HCT116 (cell line): ENCODE data around the gene FARP1. TPM values are rescaled to one million over a fixed set of nuclear protein-coding genes. Genes with fewer than 3 reads are reported as not detected.

Experiments used
- ATAC-seq: fragments of 200-7000 bp; cut with Tn5 transposase; 2 replicates; pipeline ENCODE4 v1.9.1; 2020; ENCODE audit warnings: mild to moderate bottlenecking, moderate library complexity
- BruUV-seq: library from RNA; stranded (reverse); fragments of 400-500 nt; replicated peaks from 2 replicates; lab custom pipeline; 2021; lab: Mats Ljungman, UMichigan
- CTCF ChIA-PET: fragments of 300-600 bp; sonication (Branson Sonifier 250); formaldehyde crosslinking; loops from one replicate; lab custom pipeline; 2021; ENCODE audit warnings: antibody characterized with exemption; lab: Charles Lee
- POLR2A ChIA-PET: fragments of 300-600, 350-600 bp; sonication (Branson Sonifier 250); formaldehyde crosslinking; loops from one replicate; lab custom pipeline; 2021; ENCODE audit warnings: antibody characterized with exemption; lab: Charles Lee
- RAD21 ChIA-PET, 2 experiments: fragments of 300-600 bp; sonication (Branson Sonifier 250); formaldehyde crosslinking; loops; one replicate each; lab custom pipeline; 2023; ENCODE audit warnings: low total read pairs in 2 of 2; ENCODE audit not compliant: uncharacterized antibody in 2 of 2, unreplicated experiment in 2 of 2, low non-redundant PET in 1 of 2; lab: Charles Lee
- DNase-seq: peaks from one replicate; pipeline ENCODE4 v3.0.0-alpha.2; 2010; ENCODE audit warnings: low read depth, low spot score
- H2AFZ ChIP-seq: fragments of 200-600 bp; shearing (Covaris generic), sonication (generic); 2 replicates; pipeline ENCODE4 v1.6.1; 2017; ENCODE audit warnings: low read depth, mixed run types, mixed read lengths, antibody characterized with exemption, low read length; ENCODE audit not compliant: poor library complexity, severe bottlenecking
- H3K27ac ChIP-seq: 2 replicates; pipeline ENCODE4 v1.5.1; 2012; ENCODE audit warnings: low read depth, low read length
- H3K27me3 ChIP-seq: fragments of 200-600 bp; sonication (generic); 2 replicates; pipeline ENCODE4 v1.6.1; 2016; ENCODE audit warnings: mixed run types, low read length, mixed read lengths; ENCODE audit not compliant: insufficient read depth
- H3K36me3 ChIP-seq, 2 experiments: fragments of 200-500 bp in 1 of 2; fragments of 200-600 bp in 1 of 2; sonication (Bioruptor generic) in 1 of 2; sonication (generic) in 1 of 2; 2 replicates each; pipeline versions ENCODE4 v1.5.1 to v1.6.1; 2014 to 2016; ENCODE audit warnings: low read length in 2 of 2, inconsistent platforms in 1 of 2, mixed read lengths in 1 of 2, mixed run types in 1 of 2; ENCODE audit not compliant: insufficient read depth in 2 of 2, control insufficient read depth in 1 of 2
- H3K4me1 ChIP-seq, 2 experiments: fragments of 200-600 bp in 1 of 2; sonication (generic) in 1 of 2; 2 replicates each; pipeline versions ENCODE4 v1.5.1 to v1.6.1; 2012 to 2017; ENCODE audit warnings: low read length in 2 of 2, inconsistent platforms in 1 of 2, mild to moderate bottlenecking in 1 of 2, mixed read lengths in 1 of 2, mixed run types in 1 of 2, moderate library complexity in 1 of 2; ENCODE audit not compliant: insufficient read depth in 2 of 2, control insufficient read depth in 1 of 2
- H3K4me2 ChIP-seq: fragments of 200-600 bp; sonication (generic); 2 replicates; pipeline ENCODE4 v1.6.1; 2017; ENCODE audit warnings: mixed run types, low read length, mixed read lengths
- H3K4me3 ChIP-seq, 2 experiments: fragments of 200-600 bp in 1 of 2; sonication (generic) in 1 of 2; replicated peaks in 1 of 2; 2 replicates each; pipeline ENCODE4 v1.5.1; 2011 to 2016; ENCODE audit warnings: low read length in 2 of 2, control low read depth in 1 of 2, low read depth in 1 of 2, mild to moderate bottlenecking in 1 of 2, mixed read lengths in 1 of 2, mixed run types in 1 of 2
- H3K79me2 ChIP-seq: fragments of 200-600 bp; sonication (generic); 2 replicates; pipeline ENCODE4 v1.6.1; 2017; ENCODE audit warnings: mild to moderate bottlenecking, mixed run types, low read length, moderate library complexity, mixed read lengths; ENCODE audit not compliant: insufficient read depth
- H3K9ac ChIP-seq: fragments of 200-600 bp; sonication (generic); 2 replicates; pipeline ENCODE4 v1.6.1; 2016; ENCODE audit warnings: low read length, mixed read lengths
- H3K9me2 ChIP-seq: fragments of 200-600 bp; sonication (generic), shearing (Covaris generic); 2 replicates; pipeline ENCODE4 v1.6.1; 2017; ENCODE audit warnings: mixed run types, mild to moderate bottlenecking, moderate library complexity; ENCODE audit not compliant: insufficient read depth
- H3K9me3 ChIP-seq, 2 experiments: fragments of 200-500 bp in 1 of 2; fragments of 200-600 bp in 1 of 2; sonication (Bioruptor generic) in 1 of 2; sonication (generic) in 1 of 2; 2 replicates each; pipeline ENCODE4 v1.6.1; 2014 to 2017; ENCODE audit warnings: low read length in 2 of 2, mixed read lengths in 2 of 2, inconsistent platforms in 1 of 2, low read depth in 1 of 2, mild to moderate bottlenecking in 1 of 2, mixed run types in 1 of 2, moderate library complexity in 1 of 2; ENCODE audit not compliant: control insufficient read depth in 1 of 2, insufficient read depth in 1 of 2
- H4K20me1 ChIP-seq: fragments of 200-600 bp; sonication (generic), shearing (Covaris generic); 2 replicates; pipeline ENCODE4 v1.6.1; 2017; ENCODE audit warnings: mixed run types, mild to moderate bottlenecking, moderate library complexity; ENCODE audit not compliant: insufficient read depth
- ATF3 ChIP-seq: IDR thresholded peaks from 2 replicates; pipeline ENCODE4 v1.6.1; 2012
- CEBPB ChIP-seq: IDR thresholded peaks from 2 replicates; pipeline ENCODE4 v1.6.1; 2012; ENCODE audit warnings: low read depth
- CTCF ChIP-seq, 3 experiments: fragments of 200-600 bp in 1 of 3; sonication (generic) in 1 of 3; IDR thresholded peaks in 2 of 3; conservative IDR thresholded peaks in 1 of 3; 2 replicates each; pipeline ENCODE4 v1.5.1; 2012 to 2017; ENCODE audit warnings: low read depth in 2 of 3, low read length in 2 of 3, antibody characterized with exemption in 1 of 3, borderline replicate concordance in 1 of 3, control low read depth in 1 of 3, mild to moderate bottlenecking in 1 of 3, mixed read lengths in 1 of 3, mixed run types in 1 of 3, moderate library complexity in 1 of 3; ENCODE audit not compliant: insufficient read depth in 1 of 3
- EGR1 ChIP-seq: IDR thresholded peaks from 2 replicates; pipeline ENCODE4 v1.6.1; 2012; ENCODE audit warnings: low read depth
- ELF1 ChIP-seq: IDR thresholded peaks from 2 replicates; pipeline ENCODE4 v1.6.1; 2012; ENCODE audit warnings: low read depth, borderline replicate concordance
- EZH2phosphoT487 ChIP-seq: fragments of 200-600 bp; IDR thresholded peaks from 2 replicates; pipeline ENCODE4 v1.6.1; 2018; ENCODE audit warnings: antibody characterized with exemption, borderline replicate concordance
- FOSL1 ChIP-seq: IDR thresholded peaks from 2 replicates; pipeline ENCODE4 v1.6.1; 2012; ENCODE audit warnings: low read depth
- MAX ChIP-seq: IDR thresholded peaks from 2 replicates; pipeline ENCODE4 v1.6.1; 2012
- RAD21 ChIP-seq: IDR thresholded peaks from 2 replicates; pipeline ENCODE4 v1.6.1; 2012; ENCODE audit warnings: low read depth, mild to moderate bottlenecking
- SP1 ChIP-seq: IDR thresholded peaks from 2 replicates; pipeline ENCODE4 v1.6.1; 2012; ENCODE audit warnings: low read depth
- TCF7L2 ChIP-seq: IDR thresholded peaks from 2 replicates; pipeline ENCODE4 v1.7.0; 2011; ENCODE audit warnings: borderline replicate concordance, inconsistent platforms; ENCODE audit not compliant: insufficient read depth, insufficient read length; ENCODE audit errors: extremely low read depth
- YY1 ChIP-seq: IDR thresholded peaks from 2 replicates; pipeline ENCODE4 v1.6.1; 2011; ENCODE audit warnings: low read length, low read depth, moderate library complexity, mild to moderate bottlenecking; ENCODE audit not compliant: insufficient replicate concordance; ENCODE audit errors: extremely low read depth
- ZBTB33 ChIP-seq: IDR thresholded peaks from 2 replicates; pipeline ENCODE4 v1.6.1; 2011; ENCODE audit warnings: mild to moderate bottlenecking, low read length, moderate library complexity; ENCODE audit not compliant: insufficient replicate concordance; ENCODE audit errors: extremely low read depth
- ZFX ChIP-seq: fragments of 450-650 bp; IDR thresholded peaks from 2 replicates; pipeline ENCODE4 v1.6.1; 2017
- ZNF274 ChIP-seq: fragments of 200-500 bp; sonication (Bioruptor generic); IDR thresholded peaks from 2 replicates; pipeline ENCODE4 v1.6.1; 2014; ENCODE audit warnings: mild to moderate bottlenecking, low read depth, low read length, inconsistent platforms
- intact Hi-C: fragments of 100-400 bp; cut with micrococcal nuclease; formaldehyde crosslinking; loops from 2 replicates; pipeline ENCODE4 v1.10.0; 2022
- total RNA-seq: library from RNA; stranded (reverse); gene quantifications from one replicate; pipeline ENCODE4 v1.2.1, GENCODE V29; 2021; ENCODE audit not compliant: unreplicated experiment

FARP1 gene
- total RNA-seq, 1 experiment from 2014 or later: 30.5 TPM

GRCh38 chr13:98176777-98177608, 34.1 kb downstream of the FARP1 start, which contains the start of gene RNF113B:
Gene RNF113B (minus strand): TSS chr13:98177269. CDS start chr13:98177236, 33 bp downstream.
- BruUV-seq: no TSS peak
- no peak for ATAC-seq
- peaks cover 3% of the 10 kb centered on the region; the same call in 1 of the 2 replicates for H3K79me2 ChIP-seq

More at GRCh38 chr13:98176777-98177608, 34.1 kb downstream of the FARP1 start, which contains the start of gene RNF113B:
- no peak within 1 kb of the TSS for H3K4me2 ChIP-seq
- TF ChIP-seq EZH2phosphoT487 (no peak), SP1 (no peak), ZNF274 (no peak), MAX (no peak), EGR1 (no peak), CTCF (IDR thresholded peaks at IDR 0.05 in 2 of 3, conservative IDR thresholded peaks at IDR 0.05 in 1 of 3; ENCODE audit: borderline replicate concordance in 1 of 3, insufficient read depth in 1 of 3, low read depth in 2 of 3, low read length in 2 of 3) (no peak), FOSL1 (no peak), CEBPB (no peak), TCF7L2 (no peak), YY1 (no peak), ZBTB33 (no peak), ZFX (no peak), ATF3 (no peak), ELF1 (no peak), RAD21 (no peak)
- TF ChIP-seq, all 23 proteins: peak for 0
- ChIA-PET POLR2A (no interaction called here), CTCF (no interaction called here), RAD21 (no interaction called here)
- no peak within 1 kb of the TSS for H3K27ac ChIP-seq
- H3K4me1 ChIP-seq: peaks cover 23 to 24% of the 10 kb centered on the region in 2 experiments
- H3K4me3 ChIP-seq: no peak within 1 kb of the TSS
- no peaks in the 10 kb centered on the region for H4K20me1 ChIP-seq
- no peak within 1 kb of the TSS for H3K9ac ChIP-seq
- H3K36me3 ChIP-seq: no peaks in the 10 kb centered on the region
- intact Hi-C loops: no loop called here
- no peaks in the 10 kb centered on the region for H3K9me3 ChIP-seq
- DNase-seq: no peak
- no peaks in the 10 kb centered on the region for H3K9me2 ChIP-seq
- no peak within 1 kb of the TSS for H2AFZ ChIP-seq
- H3K27me3 ChIP-seq: no peaks in the 10 kb centered on the region
